OCI-LY1 (cell line): ENCODE measurements around the gene NAGLU.

Source experiments
- H2AFZ ChIP-seq: fragments of 200-600 bp; sonication (generic), shearing (Covaris generic); 2 replicates; pipeline ENCODE4 v1.6.0; 2014; ENCODE audit warnings: antibody characterized with exemption, mild to moderate bottlenecking, low read length
- H3F3A ChIP-seq: fragments of 200-600 bp; sonication (generic), shearing (Covaris generic); 2 replicates; pipeline ENCODE4 v1.6.0; 2014; ENCODE audit warnings: mild to moderate bottlenecking, antibody characterized with exemption, low read length, moderate library complexity; ENCODE audit not compliant: insufficient read depth
- H3K27ac ChIP-seq: fragments of 200-600 bp; sonication (generic); 2 replicates; pipeline ENCODE4 v1.5.1; 2014; ENCODE audit warnings: low read length, mixed run types, mild to moderate bottlenecking, low read depth; ENCODE audit not compliant: poor library complexity, severe bottlenecking
- H3K27me3 ChIP-seq: fragments of 200-600 bp; sonication (generic); 2 replicates; pipeline ENCODE4 v1.6.0; 2014; ENCODE audit warnings: antibody characterized with exemption, mild to moderate bottlenecking, low read length, moderate library complexity; ENCODE audit not compliant: insufficient read depth
- H3K36me3 ChIP-seq: fragments of 200-600 bp; sonication (generic); 2 replicates; pipeline ENCODE4 v1.6.1; 2014; ENCODE audit warnings: mild to moderate bottlenecking, antibody characterized with exemption, low read length, moderate library complexity, mixed read lengths; ENCODE audit not compliant: insufficient read depth
- H3K4me1 ChIP-seq: fragments of 200-600 bp; sonication (generic); 2 replicates; pipeline ENCODE4 v1.5.1; 2014; ENCODE audit warnings: mild to moderate bottlenecking, low read length, moderate library complexity; ENCODE audit not compliant: insufficient read depth, severe bottlenecking
- H3K4me2 ChIP-seq: fragments of 200-600 bp; sonication (generic), shearing (Covaris generic); 2 replicates; pipeline ENCODE4 v1.6.1; 2014; ENCODE audit warnings: low read length
- H3K4me3 ChIP-seq: fragments of 200-600 bp; sonication (generic); 2 replicates; pipeline ENCODE4 v1.5.1; 2014; ENCODE audit warnings: low read length, low read depth, mild to moderate bottlenecking, mixed read lengths; ENCODE audit not compliant: poor library complexity, severe bottlenecking
- H3K79me2 ChIP-seq: fragments of 200-600 bp; shearing (Covaris generic); 2 replicates; pipeline ENCODE4 v1.6.1; 2016; ENCODE audit warnings: mixed run types, low read length, mixed read lengths; ENCODE audit not compliant: insufficient read depth
- H3K9ac ChIP-seq: fragments of 200-600 bp; sonication (generic), shearing (Covaris generic); 2 replicates; pipeline ENCODE4 v1.6.1; 2014; ENCODE audit warnings: mild to moderate bottlenecking, low read length, mixed read lengths
- H3K9me2 ChIP-seq: fragments of 200-600 bp; sonication (generic), shearing (Covaris generic); 2 replicates; pipeline ENCODE4 v1.6.1; 2014; ENCODE audit warnings: low read depth, mild to moderate bottlenecking, low read length, mixed read lengths
- H3K9me3 ChIP-seq: fragments of 200-600 bp; shearing (Covaris generic); 2 replicates; pipeline ENCODE4 v1.6.1; 2014; ENCODE audit warnings: low read length, mixed read lengths
- H4K20me1 ChIP-seq: fragments of 200-600 bp; sonication (generic), shearing (Covaris generic); 2 replicates; pipeline ENCODE4 v1.6.0; 2016; ENCODE audit warnings: mild to moderate bottlenecking, low read length; ENCODE audit not compliant: insufficient read depth
- CTCF ChIP-seq: fragments of 200-600 bp; sonication (generic), shearing (Covaris generic); IDR thresholded peaks from 2 replicates; pipeline ENCODE4 v1.5.1; 2017; ENCODE audit warnings: mild to moderate bottlenecking, antibody characterized with exemption, low read length, moderate library complexity, mixed read lengths
- EZH2 ChIP-seq: fragments of 200-600 bp; sonication (generic), shearing (Covaris generic); IDR thresholded peaks from 2 replicates; pipeline ENCODE4 v1.8.0; 2017; ENCODE audit warnings: borderline replicate concordance, mixed run types, mild to moderate bottlenecking, antibody characterized with exemption, low read length, moderate library complexity, mixed read lengths

The NAGLU gene

GRCh38 chr17:42561897-42562387 is 25.9 kb downstream of the NAGLU start, which contains the start of gene COASY:
Gene COASY (plus strand): TSS chr17:42562148. CDS start chr17:42562623, 475 bp downstream.
- no peaks in the 10 kb centered on the region for H3F3A ChIP-seq
- H3K36me3 ChIP-seq: peaks cover 24% of the 10 kb centered on the region
- H3K9me2 ChIP-seq: no peaks in the 10 kb centered on the region
- no peaks in the 10 kb centered on the region for H3K9me3 ChIP-seq
- H2AFZ ChIP-seq: peak within 1 kb of the TSS; percentile 17
- H3K9ac ChIP-seq: peak within 1 kb of the TSS; percentile 93
- H3K27ac ChIP-seq: peak within 1 kb of the TSS; percentile 60
- H3K4me1 ChIP-seq: peaks cover 37% of the 10 kb centered on the region
- no peaks in the 10 kb centered on the region for H3K79me2 ChIP-seq
- no peaks in the 10 kb centered on the region for H3K27me3 ChIP-seq
- peak within 1 kb of the TSS; percentile 96 for H3K4me3 ChIP-seq
- TF ChIP-seq CTCF (no peak), EZH2 (no peak)
- peak within 1 kb of the TSS; percentile 87 for H3K4me2 ChIP-seq
- H4K20me1 ChIP-seq: no peaks in the 10 kb centered on the region

GRCh38 chr17:42562388-42563142 is 26.5 kb downstream of the NAGLU start:
- TF ChIP-seq EZH2: no peak
- no peak for TF ChIP-seq CTCF
- H3K4me2 ChIP-seq: peak overlapping the region; percentile 87
- H3K27ac ChIP-seq: peak overlapping the region; percentile 60
- H3K36me3 ChIP-seq: peaks cover 25% of the 10 kb centered on the region
- H3K9ac ChIP-seq: peak overlapping the region; percentile 93
- H3K79me2 ChIP-seq: no peaks in the 10 kb centered on the region
- peak overlapping the region; percentile 96 for H3K4me3 ChIP-seq
- no peaks in the 10 kb centered on the region for H3K9me3 ChIP-seq
- no peaks in the 10 kb centered on the region for H3K27me3 ChIP-seq
- H2AFZ ChIP-seq: no peak overlapping the region
- H3K9me2 ChIP-seq: no peaks in the 10 kb centered on the region
- no peaks in the 10 kb centered on the region for H3F3A ChIP-seq
- H3K4me1 ChIP-seq: peaks cover 37% of the 10 kb centered on the region
- no peaks in the 10 kb centered on the region for H4K20me1 ChIP-seq

- Histone ChIP-seq H2AFZ (no peak overlapping the region), H3K9ac (peak overlapping the region; percentile 93), H4K20me1 (no peaks in the 10 kb centered on the region), H3K36me3 (peaks cover 28% of the 10 kb centered on the region), H3F3A (no peaks in the 10 kb centered on the region), H3K27ac (peak overlapping the region; percentile 60), H3K9me2 (no peaks in the 10 kb centered on the region), H3K27me3 (no peaks in the 10 kb centered on the region), H3K79me2 (no peaks in the 10 kb centered on the region), H3K4me2 (peak overlapping the region; percentile 87), H3K9me3 (no peaks in the 10 kb centered on the region), H3K4me3 (peak overlapping the region; percentile 96), H3K4me1 (peaks cover 42% of the 10 kb centered on the region)
- TF ChIP-seq EZH2: no peak
- TF ChIP-seq CTCF: no peak
Observed at GRCh38 chr17:42563143-42563509, 27.1 kb downstream of the NAGLU start.
